ENCODE measurements around the gene PTGS1.
"Not testable (repeated sequence)": the region's sequence is repeated elsewhere in the genome, so short reads cannot be mapped to it uniquely, and the experiment has no call there.

PTGS1 gene

GRCh38 chr9:122370869-122371755, at the start of gene PTGS1:
TSS of gene PTGS1 (plus strand) at chr9:122371024. CDS start at chr9:122371085, 61 bp downstream.
- DNase-seq: no peak

- no peak for DNase-seq
Measured at GRCh38 chr9:122322553-122322952, 48.3 kb upstream of the PTGS1 start.

- DNase-seq: not testable (repeated sequence)
Measured at GRCh38 chr9:122324665-122325064, 46.2 kb upstream of the PTGS1 start.

- no peak for DNase-seq
Measured at GRCh38 chr9:122325124-122325523, 45.7 kb upstream of the PTGS1 start.

GRCh38 chr9:122327175-122327574, 43.6 kb upstream of the PTGS1 start:
- no peak for DNase-seq

GRCh38 chr9:122329597-122329996, 41.2 kb upstream of the PTGS1 start:
- no peak for DNase-seq

GRCh38 chr9:122330466-122330865, 40.4 kb upstream of the PTGS1 start:
- not testable (repeated sequence) for DNase-seq

- no peak for DNase-seq
Measured at GRCh38 chr9:122331523-122331927, 39.3 kb upstream of the PTGS1 start.

- DNase-seq: no peak
Measured at GRCh38 chr9:122332083-122332482, 38.7 kb upstream of the PTGS1 start.

GRCh38 chr9:122332644-122333043, 38.2 kb upstream of the PTGS1 start:
- DNase-seq: no peak

GRCh38 chr9:122333169-122333808, 37.5 kb upstream of the PTGS1 start:
- DNase-seq: no peak

- no peak for DNase-seq
Measured at GRCh38 chr9:122334916-122335315, 35.9 kb upstream of the PTGS1 start.

GRCh38 chr9:122336189-122336588, 34.6 kb upstream of the PTGS1 start:
- no peak for DNase-seq

- no peak for DNase-seq
Measured at GRCh38 chr9:122336866-122337555, 33.8 kb upstream of the PTGS1 start.

GRCh38 chr9:122337556-122337929, 33.3 kb upstream of the PTGS1 start:
- DNase-seq: no peak

- no peak for DNase-seq
Measured at GRCh38 chr9:122338536-122338935, 32.3 kb upstream of the PTGS1 start.

- DNase-seq: no peak
Measured at GRCh38 chr9:122338994-122339393, 31.8 kb upstream of the PTGS1 start.

GRCh38 chr9:122339579-122339978, 31.2 kb upstream of the PTGS1 start:
- no peak for DNase-seq

GRCh38 chr9:122340161-122340560, 30.7 kb upstream of the PTGS1 start:
- no peak for DNase-seq

GRCh38 chr9:122342323-122343050, 28.3 kb upstream of the PTGS1 start:
- DNase-seq: no peak

GRCh38 chr9:122346478-122347347, 24.1 kb upstream of the PTGS1 start:
- DNase-seq: no peak

Data from activated effector memory CD4-positive, alpha-beta T cell treated with anti-CD3 and anti-CD28 coated beads, Interleukin-2, amount 50 U/mL, for 16 hours (primary cell).